Thoracic aorta (tissue), 2 donors: Measurements from ENCODE around the gene TCEAL5. TPM values are rescaled to one million over a fixed set of nuclear protein-coding genes. Genes with fewer than 3 reads are reported as not detected.
"Not testable (repeated sequence)": the region's sequence is repeated elsewhere in the genome, so short reads cannot be mapped to it uniquely, and the experiment has no call there.

Experiments
- ATAC-seq: fragments of 150-250 bp; one replicate; pipeline ENCODE4 v1.8.0; 2017; ENCODE audit warnings: low read depth; ENCODE audit not compliant: insufficient number of reproducible peaks, low FRiP score
- DNase-seq: peaks from one replicate; pipeline ENCODE4 v3.0.0-alpha.2; 2020; ENCODE audit warnings: low spot score
- H3K27ac ChIP-seq, 2 donors: fragments of 200-600 bp; sonication (generic); 1 replicate in 1 of 2; 2 replicates in 1 of 2; pipeline ENCODE4 v1.5.1; 2016; ENCODE audit warnings: mild to moderate bottlenecking in 2 of 2, moderate library complexity in 2 of 2
- H3K27me3 ChIP-seq: fragments of 200-600 bp; sonication (generic); replicated peaks from 2 replicates; pipeline ENCODE4 v1.6.0; 2016; ENCODE audit warnings: mild to moderate bottlenecking; ENCODE audit not compliant: insufficient read depth
- H3K36me3 ChIP-seq: fragments of 200-600 bp; sonication (generic); one replicate; pipeline ENCODE4 v1.5.1; 2016
- H3K4me1 ChIP-seq, 2 donors: fragments of 200-600 bp; sonication (generic); 1 replicate in 1 of 2; 2 replicates in 1 of 2; pipeline versions ENCODE4 v1.5.1 to v1.6.0; 2016; ENCODE audit warnings: low read depth in 2 of 2, mild to moderate bottlenecking in 1 of 2; ENCODE audit not compliant: control insufficient read depth in 1 of 2
- H3K4me3 ChIP-seq: fragments of 200-600 bp; sonication (generic); 2 replicates; pipeline ENCODE4 v1.5.1; 2016; ENCODE audit warnings: mild to moderate bottlenecking
- H3K9me3 ChIP-seq: fragments of 200-600 bp; sonication (generic); 2 replicates; pipeline ENCODE4 v1.5.1; 2016
- CTCF ChIP-seq: fragments of 200-600 bp; sonication (generic); IDR thresholded peaks from one replicate; pipeline ENCODE4 v1.5.1; 2019; ENCODE audit warnings: antibody characterized with exemption
- total RNA-seq, 2 donors: library from RNA; depleted of rRNA; stranded (reverse); fragments of >200 nt; gene quantifications; one replicate each; pipeline versions ENCODE4 v1.1.0 to v1.2.3, GENCODE V29; 2016

The TCEAL5 gene
- 1 to 10 TPM in 1 of 2 donors, not detected in 1; 1.2 TPM for total RNA-seq

GRCh38 chrX:103276581-103277002 is at the start of gene TCEAL5:
TCEAL5 (minus strand) TSS chrX:103276750; CDS start chrX:103274563, 2,187 bp downstream.
- no peak for TF ChIP-seq CTCF
- ATAC-seq (no peak), DNase-seq (no peak)
- no peaks in the 10 kb centered on the region for H3K36me3 ChIP-seq
- H3K9me3 ChIP-seq = no peaks in the 10 kb centered on the region
- H3K4me3 ChIP-seq = peak within 1 kb of the TSS; percentile 62
- no peaks in the 10 kb centered on the region for H3K27me3 ChIP-seq
- H3K27ac ChIP-seq = no peak within 1 kb of the TSS
- no peaks in the 10 kb centered on the region for H3K4me1 ChIP-seq

- no peak for TF ChIP-seq CTCF
- Histone ChIP-seq H3K27ac (no peak overlapping the region), H3K4me3 (no peak overlapping the region), H3K36me3 (no peaks in the 10 kb centered on the region), H3K9me3 (no peaks in the 10 kb centered on the region), H3K4me1 (peaks cover 0 to 6% of the 10 kb centered on the region in 2 donors), H3K27me3 (no peaks in the 10 kb centered on the region)
- no peak for ATAC-seq
- no peak for DNase-seq
These were observed 34.8 kb upstream of the TCEAL5 start for GRCh38 chrX:103311399-103311780.

- Histone ChIP-seq H3K27ac (no peak within 1 kb of the TSS), H3K27me3 (no peaks in the 10 kb centered on the region), H3K4me3 (peak within 1 kb of the TSS; percentile 68)
These were observed 34.2 kb upstream of the TCEAL5 start, which contains the start of gene BEX2 for GRCh38 chrX:103310555-103311398. BEX2 (minus strand) TSS chrX:103310990; CDS start chrX:103309976, 1,014 bp downstream.

GRCh38 chrX:103309860-103310554 is 33.5 kb upstream of the TCEAL5 start:
- no peaks in the 10 kb centered on the region for H3K36me3 ChIP-seq
- DNase-seq = no peak
- H3K27me3 ChIP-seq = no peaks in the 10 kb centered on the region
- H3K9me3 ChIP-seq = no peaks in the 10 kb centered on the region
- no peak overlapping the region for H3K27ac ChIP-seq
- H3K4me1 ChIP-seq = peaks cover 0 to 6% of the 10 kb centered on the region in 2 donors
- ATAC-seq = no peak
- no peak for TF ChIP-seq CTCF
- H3K4me3 ChIP-seq = peak overlapping the region; percentile 68

More at GRCh38 chrX:103310555-103311398, 34.2 kb upstream of the TCEAL5 start, which contains the start of gene BEX2:
- ATAC-seq (no peak), DNase-seq (peak; percentile 6)
- Histone ChIP-seq H3K4me1 (peaks cover 0 to 6% of the 10 kb centered on the region in 2 donors), H3K36me3 (no peaks in the 10 kb centered on the region), H3K9me3 (no peaks in the 10 kb centered on the region)
- no peak for TF ChIP-seq CTCF

GRCh38 chrX:103305666-103306065 is 29.1 kb upstream of the TCEAL5 start:
- H3K4me3 ChIP-seq, ATAC-seq: not testable (repeated sequence)

More at GRCh38 chrX:103305666-103306065, 29.1 kb upstream of the TCEAL5 start:
- not testable (repeated sequence) for H3K27ac ChIP-seq, H3K9me3 ChIP-seq, DNase-seq, H3K27me3 ChIP-seq, H3K36me3 ChIP-seq, H3K4me1 ChIP-seq
